ENCODE data around the gene TAB3. TPM values are rescaled to one million over a fixed set of nuclear protein-coding genes. Genes with fewer than 3 reads are reported as not detected.

Gene TAB3
- polyA plus RNA-seq, 3 donors, result 4.4 to 11.8 (median 5.4) TPM

GRCh38 chrX:30786374-30786773 is 102.7 kb downstream of the TAB3 start:
- no peak overlapping the region for H3K27ac ChIP-seq (ENCODE audit: low read depth in 1 of 2, low read length in 2 of 2)
- no peak overlapping the region for H3K27ac Mint-ChIP-seq
- no peak for TF ChIP-seq CTCF (IDR thresholded peaks at IDR 0.05)
- H3K4me2 ChIP-seq (replicated peaks; ENCODE audit: extremely low read depth, low read length, poor library complexity, severe bottlenecking), result no peak overlapping the region
- no peak for DNase-seq
- no peaks in the 10 kb centered on the region for H4K20me1 ChIP-seq (ENCODE audit: insufficient read depth, low read length)
- intact Hi-C loops (cut with micrococcal nuclease), result no loop called here
- no peaks in the 10 kb centered on the region for H3K36me3 Mint-ChIP-seq
- H3K9me3 ChIP-seq (replicated peaks in 1 of 2; ENCODE audit: control insufficient read depth in 1 of 2, insufficient read depth in 1 of 2, low read length in 2 of 2), result peaks cover 0 to 5% of the 10 kb centered on the region in 2 donors
- H3K79me2 ChIP-seq (ENCODE audit: insufficient read depth, low read length), result no peaks in the 10 kb centered on the region
- H3K4me1 ChIP-seq (ENCODE audit: control insufficient read depth in 1 of 2, insufficient read depth in 2 of 2, low read length in 2 of 2), result no peaks in the 10 kb centered on the region
- H3K27me3 Mint-ChIP-seq (ENCODE audit: low read depth in 3 of 3), result peaks cover 1 to 18% (median 7%) of the 10 kb centered on the region in 3 donors
- H3K4me3 ChIP-seq (replicated peaks in 1 of 3; ENCODE audit: low read depth in 2 of 3, low read length in 3 of 3), result no peak overlapping the region
- H2AFZ ChIP-seq (ENCODE audit: insufficient read depth, low read depth, low read length, poor library complexity, severe bottlenecking), result no peak overlapping the region
- peaks cover 0 to 11% (median 3%) of the 10 kb centered on the region in 7 donors for H3K9me3 Mint-ChIP-seq
- no peaks in the 10 kb centered on the region for H3K27me3 ChIP-seq (ENCODE audit: control insufficient read depth in 2 of 2, insufficient read depth in 2 of 2, low read length in 2 of 2)
- no peaks in the 10 kb centered on the region for H3K4me1 Mint-ChIP-seq
- H3K9ac ChIP-seq (ENCODE audit: insufficient read depth, low read length, poor library complexity, severe bottlenecking), result no peak overlapping the region
- H3K36me3 ChIP-seq (replicated peaks in 1 of 2; ENCODE audit: control insufficient read depth in 1 of 2, insufficient read depth in 2 of 2, low read length in 2 of 2), result no peaks in the 10 kb centered on the region
- no peak overlapping the region for H3K4me3 Mint-ChIP-seq

DNA sequence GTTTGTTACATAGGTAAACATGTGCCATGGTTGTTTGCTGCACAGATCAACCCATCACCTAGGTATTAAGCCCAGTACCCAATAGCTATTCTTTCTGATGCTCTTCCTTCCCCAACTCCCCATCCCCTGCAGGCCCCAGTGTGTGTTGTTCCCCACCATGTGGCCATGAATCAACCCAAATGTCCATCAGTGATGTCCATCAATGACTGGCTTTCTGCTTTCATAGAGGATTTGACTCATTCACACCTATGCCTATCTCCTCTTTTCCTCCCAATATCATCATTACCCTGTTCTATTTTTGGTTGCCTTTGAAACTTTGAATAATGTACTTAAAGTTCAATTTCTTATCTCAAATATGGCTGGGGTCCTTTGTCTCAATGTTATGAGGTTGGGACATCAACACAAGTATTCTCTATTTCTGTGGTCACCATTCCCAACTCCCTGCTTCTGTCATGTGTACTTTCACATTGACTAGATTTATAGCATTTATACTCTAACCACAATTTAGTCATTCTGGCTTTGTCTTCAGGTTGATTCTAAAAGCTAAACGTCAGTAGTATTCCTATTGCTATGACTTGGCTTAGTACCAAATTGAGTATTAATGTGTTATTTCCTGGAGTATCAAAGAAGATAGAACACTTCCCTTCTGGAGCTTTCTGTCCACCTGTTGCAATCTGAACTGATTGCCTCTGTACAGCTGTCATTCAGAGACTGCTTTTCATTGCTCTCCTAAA is 107.2 kb downstream of the TAB3 start:
- Histone ChIP-seq H3K27me3 (ENCODE audit: control insufficient read depth in 2 of 2, insufficient read depth in 2 of 2, low read length in 2 of 2) (no peaks in the 10 kb centered on the region), H3K9ac (ENCODE audit: insufficient read depth, low read length, poor library complexity, severe bottlenecking) (no peak overlapping the region), H3K36me3 (replicated peaks in 1 of 2; ENCODE audit: control insufficient read depth in 1 of 2, insufficient read depth in 2 of 2, low read length in 2 of 2) (no peaks in the 10 kb centered on the region), H3K4me1 (ENCODE audit: control insufficient read depth in 1 of 2, insufficient read depth in 2 of 2, low read length in 2 of 2) (no peaks in the 10 kb centered on the region), H3K27ac (ENCODE audit: low read depth in 1 of 2, low read length in 2 of 2) (no peak overlapping the region), H3K4me3 (replicated peaks in 1 of 3; ENCODE audit: low read depth in 2 of 3, low read length in 3 of 3) (no peak overlapping the region), H2AFZ (ENCODE audit: insufficient read depth, low read depth, low read length, poor library complexity, severe bottlenecking) (no peak overlapping the region), H3K9me3 (replicated peaks in 1 of 2; ENCODE audit: control insufficient read depth in 1 of 2, insufficient read depth in 1 of 2, low read length in 2 of 2) (no peaks in the 10 kb centered on the region), H3K4me2 (replicated peaks; ENCODE audit: extremely low read depth, low read length, poor library complexity, severe bottlenecking) (no peak overlapping the region), H3K79me2 (ENCODE audit: insufficient read depth, low read length) (no peaks in the 10 kb centered on the region), H4K20me1 (ENCODE audit: insufficient read depth, low read length) (no peaks in the 10 kb centered on the region)
- Mint-ChIP-seq H3K4me1 (no peaks in the 10 kb centered on the region), H3K27me3 (ENCODE audit: low read depth in 3 of 3) (peaks cover 0 to 20% (median 7%) of the 10 kb centered on the region in 3 donors), H3K27ac (no peak overlapping the region), H3K36me3 (no peaks in the 10 kb centered on the region), H3K4me3 (no peak overlapping the region), H3K9me3 (peaks cover 0 to 3% (median 0%) of the 10 kb centered on the region in 7 donors)
- no peak for DNase-seq
- intact Hi-C loops (cut with micrococcal nuclease), result no loop called here
- TF ChIP-seq CTCF (IDR thresholded peaks at IDR 0.05), result no peak
- WGBS (ENCODE audit: insufficient coverage), result no CpG with 5 or more reads among the region's 1 CpG
